MM.1S (cell line): ENCODE data around the gene PPP1R3C.

ENCODE experiments used
- EZH2phosphoT487 ChIP-seq: fragments of 300-600 bp; sonication (generic); IDR thresholded peaks from 2 replicates; pipeline ENCODE4 v1.6.1; 2018; ENCODE audit warnings: antibody characterized with exemption, low read length
- TF ChIP-seq, protein P1 (sequence below): fragments of 300-600 bp; sonication (generic); IDR thresholded peaks from 2 replicates; pipeline ENCODE4 v1.5.1; 2016; ENCODE audit warnings: antibody characterized with exemption, low read length, mixed read lengths

DNA sequence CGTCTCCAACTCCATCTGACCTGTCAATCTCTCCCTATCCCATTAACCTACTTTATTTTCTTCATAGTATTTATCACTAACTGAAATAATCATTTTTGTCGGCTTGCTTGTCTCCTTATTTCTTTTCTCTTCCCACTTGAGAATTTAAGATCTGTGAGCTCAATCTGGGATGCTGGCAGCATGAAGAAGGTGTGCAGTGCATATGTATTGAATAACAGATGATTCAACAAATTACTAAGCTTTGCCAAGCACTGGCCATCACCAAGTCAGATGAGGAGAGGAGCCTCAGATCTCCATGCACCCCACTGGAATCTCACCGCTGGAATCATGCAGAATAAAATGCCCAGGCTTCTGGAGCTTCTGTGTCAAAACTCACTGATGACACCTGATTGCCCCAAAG is 47.6 kb upstream of the PPP1R3C start:
- TF ChIP-seq, protein P1, sequence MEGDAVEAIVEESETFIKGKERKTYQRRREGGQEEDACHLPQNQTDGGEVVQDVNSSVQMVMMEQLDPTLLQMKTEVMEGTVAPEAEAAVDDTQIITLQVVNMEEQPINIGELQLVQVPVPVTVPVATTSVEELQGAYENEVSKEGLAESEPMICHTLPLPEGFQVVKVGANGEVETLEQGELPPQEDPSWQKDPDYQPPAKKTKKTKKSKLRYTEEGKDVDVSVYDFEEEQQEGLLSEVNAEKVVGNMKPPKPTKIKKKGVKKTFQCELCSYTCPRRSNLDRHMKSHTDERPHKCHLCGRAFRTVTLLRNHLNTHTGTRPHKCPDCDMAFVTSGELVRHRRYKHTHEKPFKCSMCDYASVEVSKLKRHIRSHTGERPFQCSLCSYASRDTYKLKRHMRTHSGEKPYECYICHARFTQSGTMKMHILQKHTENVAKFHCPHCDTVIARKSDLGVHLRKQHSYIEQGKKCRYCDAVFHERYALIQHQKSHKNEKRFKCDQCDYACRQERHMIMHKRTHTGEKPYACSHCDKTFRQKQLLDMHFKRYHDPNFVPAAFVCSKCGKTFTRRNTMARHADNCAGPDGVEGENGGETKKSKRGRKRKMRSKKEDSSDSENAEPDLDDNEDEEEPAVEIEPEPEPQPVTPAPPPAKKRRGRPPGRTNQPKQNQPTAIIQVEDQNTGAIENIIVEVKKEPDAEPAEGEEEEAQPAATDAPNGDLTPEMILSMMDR, result no peak
- no peak for TF ChIP-seq EZH2phosphoT487
